Measurements from ENCODE around the gene HRH4. TPM values are rescaled to one million over a fixed set of nuclear protein-coding genes. Genes with fewer than 3 reads are reported as not detected.

HRH4 gene
- polyA plus RNA-seq, 1 of the 3 experiments (the other 2 are of a cell fraction), result not detected

- CTCF ChIA-PET, result interaction anchor here (2.7 kb wide), 1 partner anchor 12 kb away, joined by 17 read pairs; no protein-coding TSS in a partner anchor
- Histone ChIP-seq H3K9me2 (no peaks in the 10 kb centered on the region), H3K4me1 (ENCODE audit: control insufficient read depth in 1 of 2, insufficient read depth in 2 of 2, low read depth in 1 of 2, low read length in 1 of 2) (no peaks in the 10 kb centered on the region), H4K20me1 (ENCODE audit: insufficient read depth) (no peaks in the 10 kb centered on the region), H3K4me3 (ENCODE audit: low read depth in 2 of 2, low read length in 1 of 2) (no peak overlapping the region), H3F3A (replicated peaks; ENCODE audit: insufficient read depth) (no peaks in the 10 kb centered on the region), H3K36me3 (replicated peaks in 1 of 2; ENCODE audit: control insufficient read depth in 1 of 2, insufficient read depth in 2 of 2, low read length in 1 of 2) (no peaks in the 10 kb centered on the region), H3K27ac (ENCODE audit: low read depth in 2 of 2, low read length in 1 of 2) (no peak overlapping the region), H3K9ac (no peak overlapping the region), H3K27me3 (ENCODE audit: insufficient read depth) (no peaks in the 10 kb centered on the region; the same call in 1 of the 2 replicates), H3K79me2 (ENCODE audit: insufficient read depth) (no peaks in the 10 kb centered on the region), H3K9me3 (no peaks in the 10 kb centered on the region), H3K4me2 (no peak overlapping the region), H2AFZ (ENCODE audit: low read depth) (no peak overlapping the region)
- WGBS (ENCODE audit: low lambda C conversion rate), result 89% methylated on average over 6 of the region's 6 CpGs
- TF ChIP-seq, protein P1, sequence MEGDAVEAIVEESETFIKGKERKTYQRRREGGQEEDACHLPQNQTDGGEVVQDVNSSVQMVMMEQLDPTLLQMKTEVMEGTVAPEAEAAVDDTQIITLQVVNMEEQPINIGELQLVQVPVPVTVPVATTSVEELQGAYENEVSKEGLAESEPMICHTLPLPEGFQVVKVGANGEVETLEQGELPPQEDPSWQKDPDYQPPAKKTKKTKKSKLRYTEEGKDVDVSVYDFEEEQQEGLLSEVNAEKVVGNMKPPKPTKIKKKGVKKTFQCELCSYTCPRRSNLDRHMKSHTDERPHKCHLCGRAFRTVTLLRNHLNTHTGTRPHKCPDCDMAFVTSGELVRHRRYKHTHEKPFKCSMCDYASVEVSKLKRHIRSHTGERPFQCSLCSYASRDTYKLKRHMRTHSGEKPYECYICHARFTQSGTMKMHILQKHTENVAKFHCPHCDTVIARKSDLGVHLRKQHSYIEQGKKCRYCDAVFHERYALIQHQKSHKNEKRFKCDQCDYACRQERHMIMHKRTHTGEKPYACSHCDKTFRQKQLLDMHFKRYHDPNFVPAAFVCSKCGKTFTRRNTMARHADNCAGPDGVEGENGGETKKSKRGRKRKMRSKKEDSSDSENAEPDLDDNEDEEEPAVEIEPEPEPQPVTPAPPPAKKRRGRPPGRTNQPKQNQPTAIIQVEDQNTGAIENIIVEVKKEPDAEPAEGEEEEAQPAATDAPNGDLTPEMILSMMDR (IDR thresholded peaks at IDR 0.05), result no peak
- no peak for TF ChIP-seq TEAD4 (IDR thresholded peaks at IDR 0.05; ENCODE audit: borderline replicate concordance, insufficient read depth)
- TF ChIP-seq EP300 (IDR thresholded peaks at IDR 0.05; ENCODE audit: borderline replicate concordance in 1 of 2, low read depth in 1 of 2, low read length in 1 of 2), result no peak
- TF ChIP-seq YY1 (IDR thresholded peaks at IDR 0.05; ENCODE audit: low read depth), result no peak
- no peak for TF ChIP-seq GATA2 (CRISPR knock-in tag; IDR thresholded peaks at IDR 0.05)
- no peak for TF ChIP-seq ZBTB33 (IDR thresholded peaks at IDR 0.05; ENCODE audit: borderline replicate concordance, low read depth)
- no peak for TF ChIP-seq RAD21 (IDR thresholded peaks at IDR 0.05; ENCODE audit: low read length)
- TF ChIP-seq, protein P2, sequence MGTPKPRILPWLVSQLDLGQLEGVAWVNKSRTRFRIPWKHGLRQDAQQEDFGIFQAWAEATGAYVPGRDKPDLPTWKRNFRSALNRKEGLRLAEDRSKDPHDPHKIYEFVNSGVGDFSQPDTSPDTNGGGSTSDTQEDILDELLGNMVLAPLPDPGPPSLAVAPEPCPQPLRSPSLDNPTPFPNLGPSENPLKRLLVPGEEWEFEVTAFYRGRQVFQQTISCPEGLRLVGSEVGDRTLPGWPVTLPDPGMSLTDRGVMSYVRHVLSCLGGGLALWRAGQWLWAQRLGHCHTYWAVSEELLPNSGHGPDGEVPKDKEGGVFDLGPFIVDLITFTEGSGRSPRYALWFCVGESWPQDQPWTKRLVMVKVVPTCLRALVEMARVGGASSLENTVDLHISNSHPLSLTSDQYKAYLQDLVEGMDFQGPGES (IDR thresholded peaks at IDR 0.05; ENCODE audit: low read depth, low read length), result no peak
- no peak for DNase-seq
- POLR2A ChIA-PET, result no interaction called here
These were observed 15.6 kb downstream of the HRH4 start for GRCh38 chr18:24475926-24476589.

DNA sequence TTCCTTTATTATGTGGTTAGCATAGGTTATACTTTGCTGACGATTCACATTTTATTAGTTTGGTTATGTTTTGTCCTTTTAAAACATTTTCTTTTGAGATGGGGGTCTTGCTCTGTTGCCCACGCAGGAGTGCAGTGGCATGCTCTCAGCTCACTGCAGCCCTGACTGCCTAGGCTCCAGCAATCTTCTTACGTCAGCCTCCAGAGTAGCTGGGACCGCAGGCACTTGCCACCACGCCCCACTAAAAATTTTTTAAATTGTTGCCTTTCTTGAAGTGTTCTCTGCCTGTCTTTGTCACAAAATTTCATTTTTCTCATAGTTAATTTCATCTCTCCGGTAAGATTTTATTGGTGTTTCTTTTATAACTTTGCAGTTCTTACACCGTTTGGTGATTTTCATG, 18.9 kb downstream of the HRH4 start:
- WGBS (ENCODE audit: low lambda C conversion rate), result 52% methylated on average over 7 of the region's 7 CpGs
- no peak for DNase-seq
- H3K4me1 ChIP-seq (ENCODE audit: control insufficient read depth in 1 of 2, insufficient read depth in 2 of 2, low read depth in 1 of 2, low read length in 1 of 2), result no peaks in the 10 kb centered on the region
- TF ChIP-seq SIN3A (IDR thresholded peaks at IDR 0.05; ENCODE audit: borderline replicate concordance, low read depth, low read length), result no peak
- TF ChIP-seq, protein P2 (IDR thresholded peaks at IDR 0.05; ENCODE audit: low read depth, low read length), result no peak
- TF ChIP-seq GABPA (IDR thresholded peaks at IDR 0.05; ENCODE audit: low read depth), result no peak
- TF ChIP-seq, protein P1 (IDR thresholded peaks at IDR 0.05), result no peak
- no peak for TF ChIP-seq USF1 (IDR thresholded peaks at IDR 0.05; ENCODE audit: borderline replicate concordance, low read depth)

More for the DNA sequence above, 18.9 kb downstream of the HRH4 start:
- POLR2A ChIA-PET, result no interaction called here
- Histone ChIP-seq H3F3A (replicated peaks; ENCODE audit: insufficient read depth) (no peaks in the 10 kb centered on the region), H3K27ac (ENCODE audit: low read depth in 2 of 2, low read length in 1 of 2) (no peak overlapping the region), H4K20me1 (ENCODE audit: insufficient read depth) (no peaks in the 10 kb centered on the region), H3K9me2 (no peaks in the 10 kb centered on the region), H3K27me3 (ENCODE audit: insufficient read depth) (no peaks in the 10 kb centered on the region; the same call in 1 of the 2 replicates), H3K4me3 (ENCODE audit: low read depth in 2 of 2, low read length in 1 of 2) (no peak overlapping the region), H3K9ac (no peak overlapping the region), H3K36me3 (replicated peaks in 1 of 2; ENCODE audit: control insufficient read depth in 1 of 2, insufficient read depth in 2 of 2, low read length in 1 of 2) (no peaks in the 10 kb centered on the region), H2AFZ (ENCODE audit: low read depth) (no peak overlapping the region), H3K4me2 (no peak overlapping the region), H3K79me2 (ENCODE audit: insufficient read depth) (no peaks in the 10 kb centered on the region), H3K9me3 (no peaks in the 10 kb centered on the region)
- CTCF ChIA-PET, result interaction anchor here (0.9 kb wide), 1 partner anchor 9 kb away, joined by 3 read pairs; no protein-coding TSS in a partner anchor
